GM19239 (cell line): ENCODE results near the gene RAB44.

ENCODE experiments used
- DNase-seq: peaks from one replicate; pipeline ENCODE4 v3.0.0; 2011; ENCODE audit warnings: low spot score; ENCODE audit not compliant: insufficient read length
- FAIRE-seq: peaks from 2 replicates; lab custom pipeline; 2011; peaks lifted over from hg19 to GRCh38; lab: Jason Lieb, UNC

Gene RAB44

DNA sequence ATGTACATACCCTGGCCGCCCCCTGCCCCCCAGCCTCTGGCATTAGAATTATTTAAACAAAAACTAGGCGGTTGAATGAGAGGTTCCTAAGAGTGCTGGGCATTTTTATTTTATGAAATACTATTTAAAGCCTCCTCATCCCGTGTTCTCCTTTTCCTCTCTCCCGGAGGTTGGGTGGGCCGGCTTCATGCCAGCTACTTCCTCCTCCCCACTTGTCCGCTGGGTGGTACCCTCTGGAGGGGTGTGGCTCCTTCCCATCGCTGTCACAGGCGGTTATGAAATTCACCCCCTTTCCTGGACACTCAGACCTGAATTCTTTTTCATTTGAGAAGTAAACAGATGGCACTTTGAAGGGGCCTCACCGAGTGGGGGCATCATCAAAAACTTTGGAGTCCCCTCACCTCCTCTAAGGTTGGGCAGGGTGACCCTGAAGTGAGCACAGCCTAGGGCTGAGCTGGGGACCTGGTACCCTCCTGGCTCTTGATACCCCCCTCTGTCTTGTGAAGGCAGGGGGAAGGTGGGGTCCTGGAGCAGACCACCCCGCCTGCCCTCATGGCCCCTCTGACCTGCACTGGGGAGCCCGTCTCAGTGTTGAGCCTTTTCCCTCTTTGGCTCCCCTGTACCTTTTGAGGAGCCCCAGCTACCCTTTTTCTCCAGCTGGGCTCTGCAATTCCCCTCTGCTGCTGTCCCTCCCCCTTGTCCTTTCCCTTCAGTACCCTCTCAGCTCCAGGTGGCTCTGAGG, 11.5 kb upstream of the RAB44 start:
- DNase-seq (no peak), FAIRE-seq (no peak)

DNA sequence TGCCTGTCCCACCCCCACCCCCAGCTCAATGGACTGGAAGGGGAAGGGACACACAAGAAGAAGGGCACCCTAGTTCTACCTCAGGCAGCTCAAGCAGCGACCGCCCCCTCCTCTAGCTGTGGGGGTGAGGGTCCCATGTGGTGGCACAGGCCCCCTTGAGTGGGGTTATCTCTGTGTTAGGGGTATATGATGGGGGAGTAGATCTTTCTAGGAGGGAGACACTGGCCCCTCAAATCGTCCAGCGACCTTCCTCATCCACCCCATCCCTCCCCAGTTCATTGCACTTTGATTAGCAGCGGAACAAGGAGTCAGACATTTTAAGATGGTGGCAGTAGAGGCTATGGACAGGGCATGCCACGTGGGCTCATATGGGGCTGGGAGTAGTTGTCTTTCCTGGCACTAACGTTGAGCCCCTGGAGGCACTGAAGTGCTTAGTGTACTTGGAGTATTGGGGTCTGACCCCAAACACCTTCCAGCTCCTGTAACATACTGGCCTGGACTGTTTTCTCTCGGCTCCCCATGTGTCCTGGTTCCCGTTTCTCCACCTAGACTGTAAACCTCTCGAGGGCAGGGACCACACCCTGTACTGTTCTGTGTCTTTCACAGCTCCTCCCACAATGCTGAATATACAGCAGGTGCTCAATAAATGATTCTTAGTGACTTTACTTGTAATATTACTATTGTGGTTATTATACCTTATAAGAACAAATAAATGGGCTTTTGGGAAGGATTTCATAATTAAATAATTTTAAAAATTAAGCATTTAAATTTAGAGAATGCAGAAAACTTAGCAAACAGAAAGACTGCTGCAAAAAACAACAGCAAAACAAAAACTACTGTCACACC, 10.7 kb upstream of the RAB44 start:
- FAIRE-seq (no peak), DNase-seq (no peak)

DNA sequence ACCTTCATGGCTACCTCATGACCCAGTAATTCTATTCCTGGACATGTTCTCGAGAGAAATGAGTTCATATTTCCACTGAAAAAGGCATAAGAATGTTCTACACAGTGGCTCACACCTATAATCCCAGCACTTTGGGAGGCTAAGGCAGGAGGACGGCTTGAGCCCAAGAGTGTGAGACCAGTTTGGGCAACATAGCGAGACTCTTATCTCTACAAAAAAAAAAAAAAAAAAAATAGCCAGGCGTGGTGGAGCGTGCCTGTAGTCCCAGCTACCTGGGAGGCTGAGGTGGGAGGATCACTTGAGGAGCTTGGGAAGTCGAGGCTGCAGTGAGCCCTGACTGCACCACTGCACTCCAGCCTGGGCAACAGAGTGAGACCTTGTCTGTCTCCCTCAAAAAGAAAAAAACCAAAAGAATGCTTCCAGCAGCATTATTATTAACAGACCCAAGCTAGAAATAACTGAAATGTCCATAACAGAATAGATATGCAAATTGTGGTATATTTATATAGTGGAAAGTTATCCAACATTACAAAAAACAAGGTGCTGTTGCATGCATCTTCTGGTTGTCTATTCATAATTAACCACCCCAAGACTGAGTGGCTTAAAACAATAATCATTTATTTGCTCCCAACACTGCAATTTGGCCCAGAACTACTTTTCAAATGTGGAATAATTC, 9.4 kb upstream of the RAB44 start:
- FAIRE-seq (peak; percentile 40), DNase-seq (no peak)

DNA sequence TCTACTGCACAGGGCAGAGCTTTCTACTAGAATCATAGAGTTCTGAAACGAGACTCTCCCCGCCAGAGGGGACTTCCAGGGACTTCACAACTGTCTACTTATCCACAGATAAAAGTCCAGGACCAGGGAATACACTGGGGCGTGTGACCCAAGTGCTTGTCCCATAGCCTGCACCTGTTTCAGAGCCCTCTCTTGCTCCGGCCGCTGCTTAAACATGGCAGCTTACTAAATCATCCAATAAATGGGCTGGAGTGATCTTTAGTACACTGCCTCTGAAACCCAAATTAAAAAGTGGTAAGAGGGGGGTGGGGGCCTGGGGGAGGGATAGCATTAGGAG, 8.9 kb upstream of the RAB44 start:
- DNase-seq = no peak
- no peak for FAIRE-seq

DNA sequence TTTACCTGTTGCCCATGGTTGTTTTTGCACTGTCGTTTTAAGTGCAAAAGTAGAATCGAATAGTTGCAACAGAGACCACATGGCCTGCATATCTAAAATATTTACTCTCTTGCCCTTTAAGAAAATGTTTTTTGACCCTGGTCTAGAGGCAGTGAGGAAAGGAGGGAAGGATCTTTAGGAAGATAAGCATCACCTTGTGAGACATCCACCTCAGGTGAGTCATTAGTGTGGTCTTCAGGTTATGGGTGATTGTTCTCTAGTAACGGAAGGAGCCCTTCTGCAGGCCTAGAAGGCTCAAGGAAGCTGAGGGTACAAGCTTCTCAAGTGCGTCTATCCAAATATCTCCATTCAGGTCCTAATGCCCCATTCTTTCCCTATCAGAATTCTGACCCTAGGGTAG, 6.6 kb upstream of the RAB44 start:
- no peak for FAIRE-seq

DNA sequence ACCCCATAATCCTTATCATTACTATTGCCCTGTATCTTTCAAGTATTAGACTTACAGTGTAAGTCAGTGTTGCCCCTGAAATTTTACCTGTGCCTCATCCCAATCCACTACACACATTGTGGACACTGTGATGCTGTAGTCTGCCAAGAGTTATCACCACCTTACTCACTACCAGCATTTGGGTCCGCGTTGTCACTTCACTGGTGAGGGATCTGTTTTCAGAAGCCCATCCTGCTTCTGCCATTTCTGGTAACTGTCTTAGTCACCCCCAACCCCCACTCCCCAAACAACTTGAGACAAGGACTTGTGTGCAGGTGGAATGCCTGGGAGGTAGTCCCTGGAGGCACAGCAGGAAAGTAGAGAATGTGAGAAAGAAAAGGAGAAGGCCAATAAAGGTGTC, 6.0 kb upstream of the RAB44 start:
- DNase-seq = no peak

More for the DNA sequence above, 6.6 kb upstream of the RAB44 start:
- no peak for DNase-seq

DNA sequence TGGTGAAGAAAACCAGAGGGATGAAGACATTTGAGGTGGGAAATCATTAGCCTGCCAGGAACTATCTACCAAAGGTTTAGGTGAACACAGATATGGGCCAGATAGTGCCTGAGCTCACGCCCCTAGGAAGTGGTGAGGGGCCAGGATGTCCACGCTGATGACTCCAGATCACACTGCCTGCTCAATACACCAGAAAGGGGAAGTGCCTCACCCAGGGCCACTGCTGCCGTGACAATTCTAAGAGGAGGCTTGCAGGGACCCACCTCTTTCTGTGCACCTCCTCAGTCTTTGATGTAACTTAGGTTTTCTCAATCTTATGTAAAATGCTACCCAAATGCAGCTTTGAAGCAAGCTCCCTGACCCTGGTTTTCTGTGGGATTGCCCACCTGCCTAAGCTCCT, 5.4 kb upstream of the RAB44 start:
- DNase-seq (peak; percentile 56), FAIRE-seq (peak; percentile 71)

More for the DNA sequence above, 6.0 kb upstream of the RAB44 start:
- peak; percentile 4 for FAIRE-seq

DNA sequence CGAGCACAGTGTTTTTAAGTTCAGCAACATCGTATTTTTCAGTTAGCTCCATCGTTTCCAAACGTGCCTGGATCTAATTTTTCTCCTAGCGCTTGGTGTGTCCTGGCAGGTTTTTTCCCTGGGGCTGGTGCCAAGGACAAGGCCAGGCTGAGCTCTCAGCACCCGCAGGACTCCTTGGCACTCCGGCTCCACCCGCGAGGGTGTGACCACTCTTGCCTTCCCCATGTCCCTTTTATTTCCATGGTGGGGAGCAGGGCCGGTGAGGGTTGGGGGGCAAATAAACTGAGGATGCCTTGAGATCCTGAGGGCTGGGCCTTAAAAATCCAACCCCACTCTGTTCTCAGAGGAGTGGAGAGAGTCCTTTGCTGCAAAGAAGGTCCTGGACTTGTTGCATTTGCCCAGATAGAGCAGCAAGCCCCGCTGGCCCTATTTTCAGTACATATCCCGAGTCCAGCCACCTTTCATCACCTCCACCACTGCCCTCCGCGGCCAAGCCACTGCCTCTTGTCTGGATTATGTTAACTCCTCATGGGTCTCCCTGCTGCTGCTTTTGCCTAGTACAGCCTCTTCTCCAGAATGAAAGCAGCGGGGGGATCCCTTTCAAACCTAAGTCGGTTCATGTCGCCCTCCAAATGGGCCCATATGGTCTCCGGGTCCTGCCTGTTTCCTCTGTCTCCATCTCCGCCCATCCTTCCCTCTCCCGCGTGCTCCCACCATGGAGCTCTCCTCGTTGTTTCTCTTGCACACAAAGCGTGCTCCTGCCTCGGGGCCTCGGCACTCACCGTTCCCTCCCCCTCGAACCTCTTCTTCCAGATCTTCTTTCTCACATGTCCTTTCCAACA, 4.5 kb upstream of the RAB44 start:
- no peak for FAIRE-seq

DNA sequence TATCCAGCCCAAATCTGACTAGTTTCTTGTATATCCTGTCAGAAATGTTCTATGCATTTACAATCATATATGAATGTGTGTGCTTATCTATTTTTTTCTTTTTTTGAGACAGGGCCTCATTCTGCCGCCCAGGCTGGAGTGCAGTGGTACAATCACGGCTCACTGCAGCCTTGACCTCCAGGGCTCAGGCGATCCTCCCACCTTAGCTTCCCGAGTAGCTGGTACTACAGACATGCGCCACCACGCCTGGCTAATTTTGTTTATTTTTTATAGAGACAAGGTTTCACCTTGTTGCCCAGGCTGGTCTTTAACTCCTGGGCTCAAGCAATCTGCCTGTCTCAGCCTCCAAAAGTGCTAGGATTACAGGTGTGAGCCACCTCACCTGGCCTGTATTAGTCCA, 3.0 kb upstream of the RAB44 start:
- FAIRE-seq = no peak
- no peak for DNase-seq

More for the DNA sequence above, 4.5 kb upstream of the RAB44 start:
- no peak for DNase-seq

DNA sequence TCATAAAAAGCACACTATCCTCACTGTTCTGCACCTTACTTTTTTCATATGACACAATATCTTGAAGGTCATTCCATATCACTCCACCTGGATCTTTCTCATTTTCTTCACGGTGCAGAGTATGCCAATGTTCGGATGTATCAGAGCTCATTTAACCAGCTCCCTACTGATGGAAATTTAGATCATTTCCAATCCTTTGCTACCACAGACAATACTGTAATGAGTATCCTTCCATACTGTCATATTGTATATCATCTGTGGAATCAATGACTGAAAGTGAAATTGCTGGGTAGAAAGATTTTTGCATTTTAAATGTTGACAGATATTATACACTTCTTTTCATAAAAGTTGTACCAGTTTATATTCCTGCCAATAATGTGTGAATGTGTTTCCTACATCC, 2.2 kb upstream of the RAB44 start:
- DNase-seq (no peak), FAIRE-seq (no peak)

DNA sequence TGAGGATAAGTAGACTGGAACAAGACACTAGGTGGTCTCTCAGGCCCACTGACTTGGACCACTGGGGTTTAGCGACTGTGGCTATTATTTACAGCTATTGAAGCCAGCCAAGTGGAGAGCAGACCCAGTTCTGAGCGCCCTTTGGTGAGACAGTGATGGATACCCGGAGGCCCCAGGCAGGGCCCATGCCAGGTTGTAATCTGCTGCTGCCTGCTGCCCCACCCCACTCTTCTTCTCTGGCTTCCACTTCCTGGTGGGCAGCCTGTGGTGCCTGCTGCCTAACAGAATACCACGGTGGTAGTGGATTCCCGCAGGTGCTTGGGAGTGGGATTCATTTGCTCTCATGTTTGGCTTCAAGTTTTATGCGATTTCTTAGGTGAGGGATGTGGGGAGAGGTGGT, 570 bp downstream of the RAB44 start:
- FAIRE-seq (no peak), DNase-seq (no peak)

DNA sequence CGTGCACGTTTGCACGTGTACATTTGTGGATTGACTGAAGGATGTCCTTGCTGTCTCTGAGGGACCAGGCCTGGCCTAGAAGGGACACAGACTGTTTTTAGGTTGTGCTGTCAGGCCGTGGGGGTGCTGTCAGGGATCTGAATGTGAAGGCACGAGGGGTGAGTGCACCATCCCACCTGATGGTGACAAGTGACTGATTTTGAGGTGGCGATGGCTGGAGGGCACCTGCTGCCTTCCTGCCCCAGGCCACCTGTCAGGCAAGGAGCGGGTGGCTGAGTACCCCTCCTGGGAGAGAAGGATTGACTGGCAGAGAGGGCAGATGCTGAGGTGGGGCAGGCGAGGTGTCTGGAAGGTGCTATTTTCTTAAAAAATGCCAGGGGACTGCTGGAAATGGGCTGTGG, 1.2 kb downstream of the RAB44 start:
- FAIRE-seq (no peak), DNase-seq (no peak)

DNA sequence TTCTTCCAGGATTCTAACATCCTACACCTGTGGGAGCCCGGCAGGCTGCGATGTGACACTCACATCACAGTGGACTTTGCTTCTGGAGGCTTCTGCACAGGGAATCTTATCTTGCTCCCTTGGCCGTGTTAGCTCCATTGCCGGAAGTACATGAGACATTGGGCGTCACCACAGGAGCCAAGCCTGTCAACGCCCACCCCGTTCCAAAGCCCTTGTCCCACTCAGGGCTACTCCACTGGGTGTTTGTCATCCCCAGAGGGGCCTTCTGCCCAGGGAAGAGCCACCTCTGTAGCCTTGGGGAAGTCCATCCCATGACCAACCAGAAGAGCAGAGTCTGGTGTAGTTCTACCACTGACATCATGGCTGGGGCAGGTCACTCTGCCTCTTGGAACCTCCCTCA, 1.7 kb downstream of the RAB44 start:
- FAIRE-seq (no peak), DNase-seq (no peak)

DNA sequence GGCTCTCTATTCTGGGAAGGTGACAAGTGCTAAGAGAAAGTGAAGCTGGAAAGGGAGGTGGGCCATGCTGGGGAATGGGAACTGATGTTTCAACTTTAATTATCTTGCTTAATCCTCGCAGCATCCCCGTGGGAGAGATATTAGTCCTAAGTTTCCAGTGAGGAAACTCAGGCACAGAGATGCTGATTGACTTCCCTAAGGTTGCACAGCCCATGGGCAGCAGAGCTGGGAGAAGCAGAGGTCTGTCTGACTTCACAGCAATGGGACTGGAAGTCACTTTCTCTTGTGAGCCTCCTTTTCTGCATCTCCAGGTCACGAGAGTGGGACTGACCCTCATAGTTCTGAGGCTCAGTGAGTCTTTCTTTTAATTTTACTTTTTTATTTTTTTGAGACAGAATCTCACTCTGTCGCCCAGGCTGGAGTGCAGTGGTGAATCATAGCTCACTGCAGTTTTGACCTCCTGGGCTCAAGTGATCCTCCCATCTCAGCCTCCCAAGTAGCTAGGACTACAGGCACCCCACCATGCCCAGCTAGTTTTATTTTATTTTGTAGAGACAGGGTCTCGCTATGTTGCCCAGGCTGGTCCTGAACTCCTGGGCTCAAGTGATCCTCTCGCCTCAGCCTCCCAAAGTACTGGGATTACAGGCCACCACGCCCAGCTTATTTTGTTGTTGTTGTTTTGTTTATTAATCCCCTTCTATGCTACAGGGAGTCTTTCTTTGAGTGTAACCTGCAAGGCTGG, 2.6 kb downstream of the RAB44 start:
- FAIRE-seq (no peak), DNase-seq (no peak)

DNA sequence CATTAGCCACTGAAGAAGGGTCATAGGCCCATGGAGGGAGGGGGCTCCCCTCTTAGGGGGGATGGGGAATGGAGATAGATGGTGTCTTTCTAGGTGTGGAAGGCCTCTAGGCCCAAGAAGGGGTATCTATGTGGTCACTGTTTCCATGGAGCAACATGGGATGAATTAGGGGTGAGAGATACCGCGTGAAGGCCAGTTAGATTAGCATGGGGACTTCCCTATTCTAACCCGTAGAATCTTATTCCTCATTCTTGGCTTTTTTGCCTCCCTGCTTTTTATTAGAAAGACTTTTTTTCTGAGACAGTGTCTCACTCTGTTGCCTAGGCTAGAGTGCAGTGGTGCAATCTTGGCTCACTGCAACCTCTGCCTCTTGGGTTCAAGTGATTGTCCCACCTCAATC, 3.2 kb downstream of the RAB44 start:
- FAIRE-seq (no peak), DNase-seq (no peak)

DNA sequence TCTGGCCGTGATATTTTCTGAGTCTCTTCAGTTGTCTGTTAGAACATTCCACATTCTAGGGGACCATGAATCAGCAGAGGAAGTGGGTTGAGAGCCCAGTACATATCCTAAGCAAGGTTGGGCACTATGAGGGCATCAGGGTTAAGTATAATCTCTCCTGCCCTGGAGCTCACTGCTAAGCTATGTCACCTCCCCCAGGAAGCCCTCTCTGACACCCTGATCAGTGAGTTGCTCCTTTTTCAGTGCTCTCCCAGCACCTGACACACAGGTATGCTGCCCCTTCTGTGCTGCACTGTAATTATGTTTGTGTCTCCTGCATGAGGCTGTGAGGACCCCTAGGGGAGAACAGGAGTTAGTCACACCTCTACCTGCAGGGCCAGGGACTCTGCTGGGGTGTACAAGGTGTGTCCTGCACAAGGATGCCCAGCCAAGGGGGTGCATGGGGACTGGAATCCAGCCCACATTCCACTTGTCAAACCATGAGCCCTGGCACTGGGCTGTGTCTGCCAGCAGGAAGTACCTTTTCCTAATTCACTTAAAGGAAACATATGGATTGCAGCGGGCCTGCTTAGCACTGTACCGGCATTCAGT, 3.9 kb downstream of the RAB44 start:
- FAIRE-seq (no peak), DNase-seq (no peak)

DNA sequence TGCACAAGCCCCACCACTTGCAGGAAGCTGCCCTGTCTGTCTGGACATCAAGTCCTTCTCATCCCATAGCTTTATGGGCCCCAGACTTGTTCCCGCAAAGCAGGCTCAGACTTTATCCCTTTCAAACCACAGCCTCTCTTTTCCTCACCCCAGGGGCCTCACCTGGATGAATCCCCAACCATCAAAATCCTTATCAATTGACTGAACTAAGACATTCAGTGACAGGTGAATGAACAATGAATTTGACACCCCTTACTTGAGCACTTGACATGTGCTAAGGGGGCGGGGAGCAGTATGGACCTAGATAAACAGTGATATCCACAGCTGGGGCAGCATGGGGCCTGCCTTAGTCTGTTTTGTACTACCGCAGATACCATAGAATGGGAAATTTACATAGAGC, 5.0 kb downstream of the RAB44 start:
- no peak for FAIRE-seq
- no peak for DNase-seq

DNA sequence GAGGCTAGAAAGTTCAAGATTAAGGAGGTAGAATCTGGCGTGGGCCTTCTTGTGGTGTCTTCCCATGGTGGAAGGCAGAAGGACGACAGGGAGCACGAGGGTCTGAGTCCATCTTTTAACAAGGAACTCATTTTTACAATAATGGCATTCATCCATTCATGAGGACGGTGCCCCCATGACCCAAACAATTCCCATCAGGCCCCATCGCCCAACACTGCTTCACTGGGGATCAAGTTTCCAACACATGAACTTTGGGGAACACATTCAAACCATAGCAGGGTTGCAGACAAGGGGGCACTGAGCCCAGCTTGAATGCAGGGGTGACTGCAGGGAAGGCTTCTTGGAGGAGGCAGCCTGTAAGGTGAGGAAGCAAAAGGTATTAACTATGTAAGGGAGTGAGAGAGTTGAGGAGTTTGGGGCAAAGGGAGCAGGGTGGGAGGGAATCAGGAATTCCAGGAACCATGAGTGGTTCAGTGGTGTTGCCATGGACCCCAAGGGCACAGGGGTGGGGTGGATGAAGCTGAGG, 5.5 kb downstream of the RAB44 start:
- DNase-seq (no peak), FAIRE-seq (no peak)

DNA sequence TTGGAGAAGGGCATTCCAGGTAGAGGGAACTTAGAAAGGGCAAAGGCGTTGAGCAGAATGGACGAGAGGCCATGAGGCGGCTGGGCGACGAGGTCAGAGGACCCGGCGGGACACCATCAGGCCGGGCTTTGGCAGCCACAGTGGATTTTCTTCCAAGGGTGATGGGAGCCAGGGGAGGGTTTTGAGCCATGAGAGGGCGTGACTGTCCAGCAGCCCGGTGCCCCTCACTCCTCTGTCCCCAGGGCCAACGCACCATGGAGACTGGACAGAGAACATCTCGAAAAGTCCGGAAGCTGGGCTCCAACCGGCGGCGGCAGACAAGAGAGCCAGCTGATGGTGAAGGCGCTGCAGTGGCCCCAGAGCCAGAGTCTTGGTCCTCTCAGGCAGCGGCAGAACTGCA, 6.4 kb downstream of the RAB44 start:
- no peak for FAIRE-seq

More for the DNA sequence above, 6.4 kb downstream of the RAB44 start:
- DNase-seq = no peak
